GM21723 (cell line): ENCODE measurements around the gene FLRT1.

Source experiments
- ATAC-seq: cut with Tn5 transposase; IDR thresholded peaks from one replicate; pipeline ENCODE4 v1.9.1; 2021; ENCODE audit warnings: mild to moderate bottlenecking, moderate library complexity; ENCODE audit not compliant: unreplicated experiment

FLRT1 gene

GRCh38 chr11:64035576-64035975, at the start of gene FLRT1:
FLRT1 (plus strand) TSS chr11:64035931; CDS start chr11:64116268, 80,337 bp downstream.
- no peak for ATAC-seq

GRCh38 chr11:63986156-63986931, 49.4 kb upstream of the FLRT1 start, which contains the start of gene OTUB1:
OTUB1 (plus strand) TSS chr11:63986438; CDS start chr11:63986457, 19 bp downstream.
- ATAC-seq: peak; percentile 89

GRCh38 chr11:63986932-63987513, 48.7 kb upstream of the FLRT1 start:
- ATAC-seq: no peak

GRCh38 chr11:63991558-63991957, 44.2 kb upstream of the FLRT1 start:
- ATAC-seq: no peak

- no peak for ATAC-seq
Measured at GRCh38 chr11:63993100-63993499, 42.6 kb upstream of the FLRT1 start.

DNA sequence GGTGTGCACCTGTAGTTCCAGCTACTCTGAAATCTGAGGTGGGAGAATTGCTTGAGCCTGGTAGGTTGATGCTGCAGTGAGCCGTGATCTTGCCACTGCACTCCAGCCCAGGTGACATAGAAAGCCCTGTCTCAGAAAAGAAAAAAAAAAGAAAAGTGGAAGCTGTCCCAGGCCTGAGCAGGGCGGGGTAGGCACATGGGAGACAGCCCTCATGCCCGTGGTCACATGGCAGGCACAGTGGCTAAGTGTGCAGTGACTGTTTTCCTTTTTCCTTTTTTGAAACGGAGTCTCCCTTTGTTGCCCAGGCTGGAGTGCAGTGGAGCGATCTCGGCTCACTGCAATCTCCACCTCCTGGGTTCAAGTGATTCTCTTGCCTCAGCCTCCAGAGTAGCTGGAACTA, 41.7 kb upstream of the FLRT1 start:
- ATAC-seq: no peak

DNA sequence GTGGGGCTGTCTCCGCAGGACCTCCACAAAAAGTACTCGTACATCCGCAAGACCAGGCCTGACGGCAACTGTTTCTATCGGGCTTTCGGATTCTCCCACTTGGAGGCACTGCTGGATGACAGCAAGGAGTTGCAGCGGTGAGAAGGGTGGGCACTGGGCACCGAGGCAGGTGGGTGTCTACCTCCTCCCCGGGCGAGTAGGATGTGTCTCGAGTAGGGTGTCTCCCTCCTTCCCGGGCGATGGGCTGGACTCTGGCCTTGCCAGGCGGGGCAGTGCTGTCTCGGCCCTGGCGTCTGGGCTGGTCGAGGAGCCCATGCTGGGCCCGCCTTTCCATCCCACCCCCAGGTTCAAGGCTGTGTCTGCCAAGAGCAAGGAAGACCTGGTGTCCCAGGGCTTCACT, 39.2 kb upstream of the FLRT1 start:
- no peak for ATAC-seq

GRCh38 chr11:63997104-63997700, 38.5 kb upstream of the FLRT1 start:
- no peak for ATAC-seq

GRCh38 chr11:63997801-63998337, 37.9 kb upstream of the FLRT1 start:
- no peak for ATAC-seq

- ATAC-seq: no peak
Measured at GRCh38 chr11:63998558-63999348, 37.0 kb upstream of the FLRT1 start.

DNA sequence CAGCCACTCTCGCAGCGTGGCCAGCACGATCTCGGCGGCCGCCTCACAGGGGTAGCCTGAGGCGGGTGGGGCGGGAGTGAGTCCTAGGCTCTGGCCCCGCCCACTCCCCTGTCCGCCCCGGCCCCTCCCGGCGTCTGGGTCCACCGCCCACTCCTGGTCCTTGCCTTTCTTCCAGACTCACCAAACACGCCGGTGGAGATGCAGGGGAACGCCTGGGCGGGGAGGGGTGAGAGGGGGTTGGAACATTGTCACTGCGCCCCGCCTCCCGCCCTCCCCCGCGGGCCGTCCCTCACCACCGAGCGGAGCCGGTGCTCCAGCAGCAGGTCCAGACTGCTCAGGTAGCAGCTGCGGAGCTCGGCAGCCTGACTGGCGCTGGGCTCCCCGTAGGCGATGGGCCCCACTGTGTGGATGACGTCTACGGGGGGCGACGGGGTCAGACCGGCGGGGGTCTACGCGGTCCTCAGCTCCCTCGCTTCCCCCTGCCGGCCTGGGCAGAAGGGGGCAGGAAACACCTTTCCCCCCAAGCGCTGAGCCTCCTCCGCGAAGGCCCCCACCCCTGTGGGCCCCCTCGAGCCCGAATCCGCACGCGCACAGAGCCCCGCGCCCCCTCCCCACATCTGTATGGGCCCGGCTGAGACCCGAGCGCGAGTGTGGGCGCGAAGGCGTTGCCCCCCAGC, 36.2 kb upstream of the FLRT1 start:
- ATAC-seq: no peak

DNA sequence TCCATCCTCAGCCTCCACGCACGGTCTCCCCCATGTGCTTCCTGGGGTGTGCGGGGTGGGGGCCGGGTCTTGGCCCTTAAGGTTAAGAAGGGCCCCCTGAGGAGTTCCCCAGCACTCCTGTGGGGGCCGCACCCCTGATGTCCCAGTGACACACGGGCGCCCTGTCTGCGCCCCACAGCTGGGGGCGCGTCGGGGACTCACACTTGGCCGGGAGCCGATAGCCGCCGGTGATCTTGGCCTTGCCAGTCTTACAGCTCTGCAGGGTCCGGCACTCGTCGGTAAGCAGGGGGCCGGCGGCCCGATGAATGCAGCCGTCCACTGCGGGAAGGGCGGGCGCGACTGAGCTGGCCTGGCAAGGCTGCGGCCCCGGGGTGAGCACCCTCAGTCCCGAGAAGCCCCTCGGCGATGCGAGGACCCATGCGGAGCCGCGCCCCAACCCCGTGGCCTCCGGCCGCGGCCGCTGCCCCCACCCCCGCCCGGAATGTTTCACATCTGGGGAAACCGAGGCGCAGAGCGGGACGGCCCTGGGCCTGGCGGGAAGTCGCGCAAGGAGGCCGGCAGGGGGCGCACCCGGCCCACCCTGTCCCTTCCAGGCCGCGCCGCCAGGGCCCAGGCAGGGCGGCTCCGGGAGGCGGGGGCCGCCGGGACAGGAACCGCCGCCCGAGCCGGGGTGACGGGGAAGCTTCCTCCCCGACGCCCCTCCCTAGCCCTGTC, 35.5 kb upstream of the FLRT1 start:
- ATAC-seq: peak; percentile 63

GRCh38 chr11:64000740-64001483, 34.8 kb upstream of the FLRT1 start:
- ATAC-seq: no peak

GRCh38 chr11:64001484-64002420, 34.0 kb upstream of the FLRT1 start:
- no peak for ATAC-seq

DNA sequence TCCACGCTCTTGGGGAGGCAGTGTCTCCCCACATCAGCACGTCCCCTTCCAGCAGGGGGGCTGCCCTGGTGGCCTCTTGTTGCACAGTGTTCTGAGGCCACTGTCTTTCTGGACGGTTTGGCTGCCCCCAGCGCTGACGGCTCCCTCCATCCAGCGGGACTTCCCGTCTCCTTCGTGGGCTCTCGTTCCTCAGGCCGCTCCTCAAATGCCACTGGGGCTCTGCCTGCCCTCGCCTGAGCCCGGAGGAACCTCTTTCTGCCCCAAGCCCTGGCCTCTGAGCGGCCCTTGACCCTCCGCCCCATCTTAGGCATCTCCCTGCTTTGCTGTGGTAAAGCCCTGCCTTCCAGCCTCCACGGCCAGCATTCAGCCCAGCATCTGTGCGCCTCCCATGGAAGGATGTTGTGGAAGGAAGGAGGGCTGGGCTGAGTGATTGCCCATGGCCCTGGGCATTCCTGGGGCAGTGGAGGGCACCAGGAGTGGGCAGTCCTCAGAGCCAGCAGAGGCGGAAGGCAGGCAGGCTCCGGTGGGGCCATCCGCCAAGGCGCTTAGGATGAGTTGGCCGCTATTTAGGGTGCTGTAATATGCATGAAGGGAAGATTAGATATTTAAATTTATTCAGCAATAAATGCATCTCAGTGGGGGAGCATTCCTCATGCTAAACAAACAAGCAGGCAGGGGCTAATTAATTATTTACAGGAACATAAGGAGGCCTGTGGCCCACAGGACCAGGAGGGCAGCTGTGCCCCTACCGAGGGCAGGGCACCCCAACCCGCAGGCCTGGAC, 31.7 kb upstream of the FLRT1 start:
- ATAC-seq: no peak

DNA sequence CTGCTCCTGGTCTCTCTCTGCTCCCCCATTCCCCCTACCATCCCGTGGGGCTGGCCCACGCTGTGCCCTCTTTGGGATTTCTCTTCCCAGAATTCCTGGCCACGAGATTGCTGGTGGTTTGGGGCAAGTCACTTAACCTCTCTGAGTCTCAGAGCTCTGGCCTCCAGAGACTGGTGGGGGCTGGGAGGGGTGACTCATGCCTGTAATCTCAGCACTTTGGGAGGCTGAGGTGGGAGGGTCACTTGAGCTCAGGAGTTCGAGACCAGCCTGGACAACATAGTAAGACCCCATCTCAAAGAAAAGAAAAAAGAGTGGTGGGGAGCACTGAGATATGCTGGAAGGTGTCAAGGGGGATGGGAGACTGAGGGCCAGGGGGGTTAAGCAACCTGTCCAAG, 31.1 kb upstream of the FLRT1 start:
- no peak for ATAC-seq

GRCh38 chr11:64005691-64006090, 30.0 kb upstream of the FLRT1 start:
- ATAC-seq: no peak
